ENCODE measurements around the gene HNRNPU. TPM values are rescaled to one million over a fixed set of nuclear protein-coding genes. Genes with fewer than 3 reads are reported as not detected.

Gene HNRNPU
- total RNA-seq, 3 donors from 2014 or later: 381 to 500 (median 416) TPM

GRCh38 chr1:244897476-244898254 lies 33.3 kb upstream of the HNRNPU start:
- no peaks in the 10 kb centered on the region for H3K27me3 ChIP-seq
- H3K36me3 ChIP-seq: no peaks in the 10 kb centered on the region
- DNase-seq (ENCODE audit: low spot score in 2 of 2): no peak
- TF ChIP-seq POLR2AphosphoS5 (IDR thresholded peaks at IDR 0.05) (no peak), POLR2A (IDR thresholded peaks at IDR 0.05) (no peak), CTCF (IDR thresholded peaks at IDR 0.05) (no peak)
- intact Hi-C loops (cut with DNase I; ENCODE audit: low total_unique reads): no loop called here
- H3K27ac ChIP-seq: no peak overlapping the region
- H3K4me3 ChIP-seq: no peak overlapping the region
- H3K4me1 ChIP-seq: no peaks in the 10 kb centered on the region
- H3K9me3 ChIP-seq: no peaks in the 10 kb centered on the region

GRCh38 chr1:244896550-244896949 lies 32.2 kb upstream of the HNRNPU start:
- no peaks in the 10 kb centered on the region for H3K9me3 ChIP-seq
- no peaks in the 10 kb centered on the region for H3K4me1 ChIP-seq
- TF ChIP-seq POLR2A (IDR thresholded peaks at IDR 0.05) (no peak), CTCF (IDR thresholded peaks at IDR 0.05) (no peak), POLR2AphosphoS5 (IDR thresholded peaks at IDR 0.05) (no peak)
- no peak for DNase-seq (ENCODE audit: low spot score in 2 of 2)
- H3K27ac ChIP-seq: no peak overlapping the region
- no peak overlapping the region for H3K4me3 ChIP-seq
- intact Hi-C loops (cut with DNase I; ENCODE audit: low total_unique reads): no loop called here
- no peaks in the 10 kb centered on the region for H3K27me3 ChIP-seq
- no peaks in the 10 kb centered on the region for H3K36me3 ChIP-seq

- Histone ChIP-seq H3K36me3 (no peaks in the 10 kb centered on the region), H3K27ac (no peak overlapping the region), H3K27me3 (no peaks in the 10 kb centered on the region), H3K4me3 (no peak overlapping the region), H3K4me1 (no peaks in the 10 kb centered on the region), H3K9me3 (no peaks in the 10 kb centered on the region)
- intact Hi-C loops (cut with DNase I; ENCODE audit: low total_unique reads): no loop called here
- DNase-seq (ENCODE audit: low spot score in 2 of 2): no peak
- TF ChIP-seq POLR2A (IDR thresholded peaks at IDR 0.05) (no peak), CTCF (IDR thresholded peaks at IDR 0.05) (no peak), POLR2AphosphoS5 (IDR thresholded peaks at IDR 0.05) (no peak)
Observed at GRCh38 chr1:244893836-244894235, 29.5 kb upstream of the HNRNPU start.

GRCh38 chr1:244887281-244887680 lies 22.9 kb upstream of the HNRNPU start:
- Histone ChIP-seq H3K4me1 (no peaks in the 10 kb centered on the region), H3K9me3 (no peaks in the 10 kb centered on the region)
- no peak for TF ChIP-seq POLR2AphosphoS5 (IDR thresholded peaks at IDR 0.05)
- TF ChIP-seq POLR2A (IDR thresholded peaks at IDR 0.05): no peak
- no peak for TF ChIP-seq CTCF (IDR thresholded peaks at IDR 0.05)

GRCh38 chr1:244881552-244882280 lies 17.4 kb upstream of the HNRNPU start:
- DNase-seq (ENCODE audit: low spot score in 2 of 2): no peak
- no peaks in the 10 kb centered on the region for H3K4me1 ChIP-seq
- no peaks in the 10 kb centered on the region for H3K27me3 ChIP-seq
- TF ChIP-seq CTCF (IDR thresholded peaks at IDR 0.05): no peak
- TF ChIP-seq POLR2AphosphoS5 (IDR thresholded peaks at IDR 0.05): no peak
- no peak for TF ChIP-seq POLR2A (IDR thresholded peaks at IDR 0.05)
- H3K36me3 ChIP-seq: no peaks in the 10 kb centered on the region
- no peaks in the 10 kb centered on the region for H3K9me3 ChIP-seq
- H3K4me3 ChIP-seq: no peak overlapping the region
- intact Hi-C loops (cut with DNase I; ENCODE audit: low total_unique reads): no loop called here
- no peak overlapping the region for H3K27ac ChIP-seq

More at GRCh38 chr1:244887281-244887680, 22.9 kb upstream of the HNRNPU start:
- DNase-seq (ENCODE audit: low spot score in 2 of 2): no peak
- Histone ChIP-seq H3K36me3 (no peaks in the 10 kb centered on the region), H3K27ac (no peak overlapping the region), H3K4me3 (no peak overlapping the region), H3K27me3 (no peaks in the 10 kb centered on the region)
- intact Hi-C loops (cut with DNase I; ENCODE audit: low total_unique reads): loop anchor here (5.0 kb wide), 1 partner anchor 140 kb away; no protein-coding TSS in a partner anchor

Measured in breast epithelium (tissue), 4 donors.